ENCODE data around the gene RBM6.

The RBM6 gene

GRCh38 chr3:49940667-49941249 is 808 bp downstream of the RBM6 start:
- H3K27me3 ChIP-seq (ENCODE audit: control insufficient read depth, insufficient read depth, low read length) = no peaks in the 10 kb centered on the region
- 0 out of 2 replicates have a peak, but pooled peaks cover 3% of the 10 kb centered on the region for H3K4me1 ChIP-seq (ENCODE audit: control insufficient read depth, insufficient read depth, low read length)
- peaks cover 8% of the 10 kb centered on the region for H3K36me3 ChIP-seq (ENCODE audit: control insufficient read depth, insufficient read depth, low read length)
- no peaks in the 10 kb centered on the region for H3K9me3 ChIP-seq (ENCODE audit: control insufficient read depth, insufficient read depth, low read length)
- H3K9ac ChIP-seq (ENCODE audit: low read depth, low read length) = peak overlapping the region; percentile 83
- H3K27ac ChIP-seq (ENCODE audit: low read depth, low read length) = peak overlapping the region; percentile 95
- H3K4me3 ChIP-seq (ENCODE audit: low read depth, low read length) = peak overlapping the region; percentile 99

DNA sequence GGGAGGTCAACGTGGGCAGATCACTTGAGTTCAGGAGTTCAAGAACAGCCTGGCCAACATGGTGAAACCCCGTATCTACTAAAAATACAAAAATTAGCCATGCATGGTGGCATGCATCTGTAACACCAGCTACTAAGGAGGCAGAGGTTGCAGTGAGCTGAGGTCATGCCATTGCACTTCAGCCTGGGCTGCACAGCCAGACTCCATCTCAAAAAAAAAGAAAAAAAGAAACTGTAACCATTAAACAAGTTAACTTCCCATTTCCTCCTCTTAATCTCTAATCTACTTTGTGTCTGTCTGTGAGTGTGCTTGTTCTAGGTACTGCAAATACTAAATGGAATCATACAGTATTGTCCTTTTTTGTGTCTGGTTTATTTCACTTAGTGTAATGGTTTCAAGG is 2.7 kb downstream of the RBM6 start:
- Histone ChIP-seq H3K27me3 (ENCODE audit: control insufficient read depth, insufficient read depth, low read length) (no peaks in the 10 kb centered on the region), H3K4me1 (ENCODE audit: control insufficient read depth, insufficient read depth, low read length) (0 out of 2 replicates have a peak, but pooled peaks cover 3% of the 10 kb centered on the region), H3K9me3 (ENCODE audit: control insufficient read depth, insufficient read depth, low read length) (no peaks in the 10 kb centered on the region), H3K27ac (ENCODE audit: low read depth, low read length) (no peak overlapping the region), H3K4me3 (ENCODE audit: low read depth, low read length) (no peak overlapping the region), H3K9ac (ENCODE audit: low read depth, low read length) (no peak overlapping the region), H3K36me3 (ENCODE audit: control insufficient read depth, insufficient read depth, low read length) (peaks cover 10% of the 10 kb centered on the region)

DNA sequence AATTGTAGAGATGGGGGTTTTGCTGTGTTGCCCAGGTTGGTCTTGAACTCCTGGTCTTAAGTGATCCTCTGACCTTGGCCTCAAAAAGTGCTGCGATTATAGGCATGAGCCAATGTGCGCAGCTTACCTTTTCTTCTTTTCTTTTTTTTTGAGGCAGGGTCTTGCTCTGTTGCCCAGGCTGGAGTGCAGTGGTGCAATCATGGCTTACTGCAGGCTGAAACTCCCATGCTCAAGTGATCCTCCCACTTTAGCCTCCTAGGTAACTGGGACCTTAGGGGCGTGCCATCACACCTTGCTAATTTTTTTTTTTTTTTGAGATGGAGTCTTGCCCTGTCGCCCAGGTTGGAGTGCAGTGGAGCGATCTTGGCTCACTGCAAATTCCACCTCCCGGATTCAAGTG is 13.0 kb downstream of the RBM6 start:
- Histone ChIP-seq H3K9ac (ENCODE audit: low read depth, low read length) (no peak overlapping the region), H3K4me1 (ENCODE audit: control insufficient read depth, insufficient read depth, low read length) (no peaks in the 10 kb centered on the region; the same call in 1 of the 2 replicates), H3K36me3 (ENCODE audit: control insufficient read depth, insufficient read depth, low read length) (no peaks in the 10 kb centered on the region)

GRCh38 chr3:49955636-49956035 is 15.7 kb downstream of the RBM6 start:
- Histone ChIP-seq H3K9ac (ENCODE audit: low read depth, low read length) (no peak overlapping the region), H3K36me3 (ENCODE audit: control insufficient read depth, insufficient read depth, low read length) (no peaks in the 10 kb centered on the region), H3K4me3 (ENCODE audit: low read depth, low read length) (no peak overlapping the region), H3K4me1 (ENCODE audit: control insufficient read depth, insufficient read depth, low read length) (no peaks in the 10 kb centered on the region; the same call in 1 of the 2 replicates), H3K9me3 (ENCODE audit: control insufficient read depth, insufficient read depth, low read length) (no peaks in the 10 kb centered on the region), H3K27ac (ENCODE audit: low read depth, low read length) (no peak overlapping the region), H3K27me3 (ENCODE audit: control insufficient read depth, insufficient read depth, low read length) (no peaks in the 10 kb centered on the region)

More for the DNA sequence above, 13.0 kb downstream of the RBM6 start:
- Histone ChIP-seq H3K9me3 (ENCODE audit: control insufficient read depth, insufficient read depth, low read length) (no peaks in the 10 kb centered on the region), H3K4me3 (ENCODE audit: low read depth, low read length) (no peak overlapping the region), H3K27me3 (ENCODE audit: control insufficient read depth, insufficient read depth, low read length) (no peaks in the 10 kb centered on the region), H3K27ac (ENCODE audit: low read depth, low read length) (no peak overlapping the region)

- Histone ChIP-seq H3K9ac (ENCODE audit: low read depth, low read length) (no peak overlapping the region), H3K27ac (ENCODE audit: low read depth, low read length) (no peak overlapping the region), H3K9me3 (ENCODE audit: control insufficient read depth, insufficient read depth, low read length) (no peaks in the 10 kb centered on the region), H3K4me3 (ENCODE audit: low read depth, low read length) (no peak overlapping the region), H3K36me3 (ENCODE audit: control insufficient read depth, insufficient read depth, low read length) (peaks cover 22% of the 10 kb centered on the region), H3K27me3 (ENCODE audit: control insufficient read depth, insufficient read depth, low read length) (no peaks in the 10 kb centered on the region), H3K4me1 (ENCODE audit: control insufficient read depth, insufficient read depth, low read length) (no peaks in the 10 kb centered on the region)
Measured at GRCh38 chr3:49966233-49966942, 26.4 kb downstream of the RBM6 start.

DNA sequence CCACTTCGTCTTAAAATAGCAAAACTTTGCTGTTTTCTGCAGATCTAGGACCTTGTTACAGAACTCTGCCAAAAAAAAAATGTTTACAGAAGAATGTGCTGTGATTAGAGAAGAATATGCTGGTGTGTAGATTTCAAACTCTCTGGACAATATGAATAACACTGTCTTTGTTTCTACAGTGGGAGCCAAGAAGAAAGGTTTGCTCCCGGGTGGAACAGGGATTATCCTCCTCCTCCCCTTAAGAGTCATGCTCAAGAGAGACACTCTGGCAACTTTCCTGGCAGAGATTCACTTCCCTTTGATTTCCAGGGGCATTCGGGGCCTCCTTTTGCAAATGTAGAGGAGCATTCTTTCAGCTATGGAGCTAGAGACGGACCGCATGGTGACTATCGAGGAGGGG is 27.3 kb downstream of the RBM6 start:
- no peak overlapping the region for H3K4me3 ChIP-seq (ENCODE audit: low read depth, low read length)
- no peaks in the 10 kb centered on the region for H3K4me1 ChIP-seq (ENCODE audit: control insufficient read depth, insufficient read depth, low read length)
- H3K27ac ChIP-seq (ENCODE audit: low read depth, low read length) = no peak overlapping the region
- peaks cover 30% of the 10 kb centered on the region for H3K36me3 ChIP-seq (ENCODE audit: control insufficient read depth, insufficient read depth, low read length)
- H3K9me3 ChIP-seq (ENCODE audit: control insufficient read depth, insufficient read depth, low read length) = no peaks in the 10 kb centered on the region
- H3K27me3 ChIP-seq (ENCODE audit: control insufficient read depth, insufficient read depth, low read length) = no peaks in the 10 kb centered on the region
- H3K9ac ChIP-seq (ENCODE audit: low read depth, low read length) = no peak overlapping the region

DNA sequence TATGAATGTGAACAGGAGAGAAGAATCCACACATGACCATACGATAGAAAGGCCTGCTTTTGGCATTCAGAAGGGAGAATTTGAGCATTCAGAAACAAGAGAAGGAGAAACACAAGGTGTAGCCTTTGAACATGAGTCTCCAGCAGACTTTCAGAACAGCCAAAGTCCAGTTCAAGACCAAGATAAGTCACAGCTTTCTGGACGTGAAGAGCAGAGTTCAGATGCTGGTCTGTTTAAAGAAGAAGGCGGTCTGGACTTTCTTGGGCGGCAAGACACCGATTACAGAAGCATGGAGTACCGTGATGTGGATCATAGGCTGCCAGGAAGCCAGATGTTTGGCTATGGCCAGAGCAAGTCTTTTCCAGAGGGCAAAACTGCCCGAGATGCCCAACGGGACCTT is 28.4 kb downstream of the RBM6 start:
- Histone ChIP-seq H3K4me1 (ENCODE audit: control insufficient read depth, insufficient read depth, low read length) (no peaks in the 10 kb centered on the region), H3K27me3 (ENCODE audit: control insufficient read depth, insufficient read depth, low read length) (no peaks in the 10 kb centered on the region)

GRCh38 chr3:49972656-49973055 is 32.7 kb downstream of the RBM6 start:
- Histone ChIP-seq H3K36me3 (ENCODE audit: control insufficient read depth, insufficient read depth, low read length) (peaks cover 48% of the 10 kb centered on the region), H3K4me1 (ENCODE audit: control insufficient read depth, insufficient read depth, low read length) (peaks cover 6% of the 10 kb centered on the region), H3K9ac (ENCODE audit: low read depth, low read length) (no peak overlapping the region), H3K9me3 (ENCODE audit: control insufficient read depth, insufficient read depth, low read length) (no peaks in the 10 kb centered on the region), H3K27me3 (ENCODE audit: control insufficient read depth, insufficient read depth, low read length) (no peaks in the 10 kb centered on the region), H3K4me3 (ENCODE audit: low read depth, low read length) (no peak overlapping the region), H3K27ac (ENCODE audit: low read depth, low read length) (no peak overlapping the region)

More for the DNA sequence above, 28.4 kb downstream of the RBM6 start:
- Histone ChIP-seq H3K27ac (ENCODE audit: low read depth, low read length) (no peak overlapping the region), H3K9ac (ENCODE audit: low read depth, low read length) (no peak overlapping the region), H3K36me3 (ENCODE audit: control insufficient read depth, insufficient read depth, low read length) (peaks cover 40% of the 10 kb centered on the region), H3K9me3 (ENCODE audit: control insufficient read depth, insufficient read depth, low read length) (no peaks in the 10 kb centered on the region), H3K4me3 (ENCODE audit: low read depth, low read length) (no peak overlapping the region)

GRCh38 chr3:49976942-49977341 is 37.0 kb downstream of the RBM6 start:
- H3K27me3 ChIP-seq (ENCODE audit: control insufficient read depth, insufficient read depth, low read length) = no peaks in the 10 kb centered on the region
- no peak overlapping the region for H3K4me3 ChIP-seq (ENCODE audit: low read depth, low read length)
- H3K4me1 ChIP-seq (ENCODE audit: control insufficient read depth, insufficient read depth, low read length) = peaks cover 6% of the 10 kb centered on the region
- H3K27ac ChIP-seq (ENCODE audit: low read depth, low read length) = peak overlapping the region; percentile 21
- peaks cover 63% of the 10 kb centered on the region for H3K36me3 ChIP-seq (ENCODE audit: control insufficient read depth, insufficient read depth, low read length)
- H3K9me3 ChIP-seq (ENCODE audit: control insufficient read depth, insufficient read depth, low read length) = no peaks in the 10 kb centered on the region
- no peak overlapping the region for H3K9ac ChIP-seq (ENCODE audit: low read depth, low read length)

GRCh38 chr3:49984394-49984793 is 44.4 kb downstream of the RBM6 start:
- Histone ChIP-seq H3K36me3 (ENCODE audit: control insufficient read depth, insufficient read depth, low read length) (peaks cover 25% of the 10 kb centered on the region; the same call in 1 of the 2 replicates), H3K27me3 (ENCODE audit: control insufficient read depth, insufficient read depth, low read length) (no peaks in the 10 kb centered on the region), H3K9ac (ENCODE audit: low read depth, low read length) (no peak overlapping the region), H3K27ac (ENCODE audit: low read depth, low read length) (no peak overlapping the region), H3K4me1 (ENCODE audit: control insufficient read depth, insufficient read depth, low read length) (no peaks in the 10 kb centered on the region), H3K9me3 (ENCODE audit: control insufficient read depth, insufficient read depth, low read length) (no peaks in the 10 kb centered on the region), H3K4me3 (ENCODE audit: low read depth, low read length) (no peak overlapping the region)

DNA sequence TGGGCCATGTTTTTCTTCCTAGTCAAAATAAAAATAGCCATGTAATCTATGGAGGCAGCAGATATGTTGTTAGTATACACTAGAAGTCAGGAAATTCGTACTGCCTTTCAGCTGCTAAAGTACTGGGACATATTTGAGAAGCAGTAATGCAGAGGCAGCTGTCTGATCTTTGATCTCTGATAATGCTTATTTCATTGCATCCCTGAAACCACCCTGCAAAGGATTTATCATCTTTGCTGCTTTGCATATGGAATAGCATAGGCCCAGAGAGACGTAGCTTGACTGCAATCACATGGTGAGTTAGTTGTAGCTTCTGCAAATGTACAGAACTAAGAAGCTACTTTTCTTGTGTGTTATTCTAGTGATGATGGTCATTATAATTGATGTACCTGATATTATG is 52.4 kb downstream of the RBM6 start:
- no peak overlapping the region for H3K9ac ChIP-seq (ENCODE audit: low read depth, low read length)
- H3K36me3 ChIP-seq (ENCODE audit: control insufficient read depth, insufficient read depth, low read length) = peaks cover 13% of the 10 kb centered on the region
- H3K4me3 ChIP-seq (ENCODE audit: low read depth, low read length) = no peak overlapping the region
- H3K27ac ChIP-seq (ENCODE audit: low read depth, low read length) = no peak overlapping the region
- H3K27me3 ChIP-seq (ENCODE audit: control insufficient read depth, insufficient read depth, low read length) = no peaks in the 10 kb centered on the region
- peaks cover 11% of the 10 kb centered on the region; the same call in 1 of the 2 replicates for H3K4me1 ChIP-seq (ENCODE audit: control insufficient read depth, insufficient read depth, low read length)
- no peaks in the 10 kb centered on the region for H3K9me3 ChIP-seq (ENCODE audit: control insufficient read depth, insufficient read depth, low read length)
